Testis (tissue), 2 donors: Measurements from ENCODE around the gene GRHL3.

Experiments used
- CTCF ChIP-seq, 3 experiments: fragments of 450-650 bp in 2 of 3; fragments of 200-600 bp in 1 of 3; sonication (generic) in 1 of 3; IDR thresholded peaks; one replicate each; pipeline ENCODE4 v1.5.1; 2016 to 2019; ENCODE audit warnings: antibody characterized with exemption in 3 of 3, mild to moderate bottlenecking in 2 of 3, moderate library complexity in 1 of 3
- POLR2A ChIP-seq: fragments of 450-650 bp; IDR thresholded peaks from one replicate; pipeline ENCODE4 v1.6.1; 2017; ENCODE audit warnings: antibody characterized with exemption, mild to moderate bottlenecking, moderate library complexity

GRCh38 chr1:24295535-24295934 is 23.6 kb upstream of the GRHL3 start:
- TF ChIP-seq POLR2A, result no peak
- TF ChIP-seq CTCF (IDR thresholded peaks at IDR 0.05), result no peak
